GM12872 (cell line): ENCODE measurements around the gene POLL.

Experiments
- CTCF ChIP-seq: IDR thresholded peaks from 3 replicates; pipeline ENCODE4 v1.5.1; 2011; ENCODE audit warnings: low read depth, mild to moderate bottlenecking, low read length, moderate library complexity; ENCODE audit not compliant: insufficient read depth

POLL gene

DNA sequence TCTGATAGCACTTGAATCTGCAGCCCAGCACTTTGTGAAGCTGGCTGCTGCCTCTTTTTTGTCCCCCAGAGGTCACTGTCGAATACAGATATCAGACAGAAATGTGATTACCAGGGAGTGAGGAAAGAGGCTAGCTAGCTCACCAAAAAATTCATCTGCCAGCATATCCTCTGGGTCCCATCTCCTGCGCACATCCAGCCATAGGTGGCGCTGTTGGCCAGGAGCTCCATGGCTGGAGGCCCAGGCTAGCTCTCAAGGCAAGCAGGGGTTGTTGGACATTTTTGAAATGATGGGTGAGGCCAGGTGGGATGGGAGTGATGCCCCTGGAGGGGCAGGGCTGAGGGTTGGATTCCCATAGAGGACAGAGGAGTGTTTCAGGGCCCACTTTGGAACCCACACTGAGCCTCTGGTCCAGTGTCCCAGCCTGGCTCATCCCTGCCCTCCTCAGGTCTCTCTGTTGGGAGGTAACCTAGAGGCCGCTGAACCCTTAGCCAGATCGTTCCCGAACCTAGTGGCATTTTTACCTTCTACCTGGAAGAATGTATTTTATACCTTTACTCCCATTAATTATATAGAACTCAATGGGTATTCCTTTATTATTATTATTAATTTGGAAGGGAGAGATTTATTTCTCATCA is 14.8 kb upstream of the POLL start:
- TF ChIP-seq CTCF, result peak; percentile 94

- no peak for TF ChIP-seq CTCF
These were observed 13.5 kb upstream of the POLL start for GRCh38 chr10:101601541-101601940.

GRCh38 chr10:101597091-101597900 is 9.2 kb upstream of the POLL start:
- TF ChIP-seq CTCF, result no peak

DNA sequence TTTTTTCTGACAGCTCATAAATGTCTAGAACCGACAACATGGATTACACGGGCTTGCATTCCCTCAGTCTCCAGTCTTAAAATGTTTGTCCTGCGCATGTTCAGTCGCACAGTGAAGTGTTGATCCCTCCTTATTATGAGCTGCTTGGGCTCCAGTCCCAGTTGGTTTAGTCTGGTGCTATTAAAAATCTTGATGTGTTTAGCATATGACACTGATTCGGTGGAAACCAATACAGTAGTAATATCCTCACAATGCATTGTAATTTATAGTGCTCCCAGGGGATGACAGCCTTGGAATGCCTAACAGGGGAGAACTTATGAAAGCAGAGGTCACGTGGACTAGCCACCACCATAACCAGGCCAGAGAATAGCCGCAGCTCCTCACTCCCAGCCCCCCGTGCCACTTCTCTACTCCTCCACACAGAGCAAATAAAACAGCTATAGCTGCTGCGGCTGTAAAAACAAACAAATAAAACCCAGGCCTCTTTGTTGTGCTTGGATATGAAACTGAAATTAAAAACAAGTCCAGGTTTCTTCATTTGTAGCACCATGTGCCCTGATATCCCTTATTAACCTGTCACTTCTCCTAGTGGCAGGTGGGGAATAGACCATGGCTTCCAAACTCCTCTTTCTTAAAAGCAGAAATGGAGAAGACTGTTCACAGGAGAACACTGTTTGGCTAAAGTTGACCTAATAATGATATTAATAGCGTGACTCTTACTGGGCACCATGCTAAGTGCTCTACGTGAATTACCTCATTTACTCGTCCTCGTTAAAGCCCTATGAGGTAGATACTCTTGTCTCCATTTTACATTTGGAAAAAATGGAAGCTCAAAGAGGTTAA is 7.8 kb upstream of the POLL start:
- TF ChIP-seq CTCF, result no peak

DNA sequence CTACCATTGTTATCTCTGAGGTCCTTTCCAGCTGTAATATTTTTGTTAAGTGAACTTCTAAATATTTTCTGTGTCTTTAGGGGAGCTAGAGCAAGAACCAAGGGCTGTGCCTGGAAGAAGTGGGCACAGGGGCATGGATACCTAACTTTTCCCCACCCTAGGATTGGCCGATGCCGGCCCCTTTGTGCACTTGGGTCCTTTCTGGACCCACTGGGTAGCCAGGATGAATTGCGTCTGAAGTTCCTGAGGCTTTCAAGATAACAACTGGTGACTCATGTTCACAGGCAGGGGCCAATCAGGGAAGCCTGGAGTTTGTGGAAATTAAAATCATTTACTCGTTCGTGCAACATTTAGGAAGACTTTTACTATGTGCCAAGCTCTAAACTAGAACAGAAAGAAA is 822 bp upstream of the POLL start:
- TF ChIP-seq CTCF, result no peak

GRCh38 chr10:101585841-101586240 is 2.2 kb downstream of the POLL start:
- TF ChIP-seq CTCF, result no peak
